Fibroblast of mammary gland (primary cell): ENCODE results near the gene MESP1.

Source experiments
- DNase-seq: peaks from one replicate; pipeline ENCODE4 v3.0.0-alpha.2; 2010; ENCODE audit warnings: low read depth
- H3K4me3 ChIP-seq: 2 replicates; pipeline ENCODE4 v1.5.1; 2011; ENCODE audit warnings: low read depth, mild to moderate bottlenecking, low read length, moderate library complexity; ENCODE audit not compliant: control insufficient read depth
- CTCF ChIP-seq: conservative IDR thresholded peaks from 2 replicates; pipeline ENCODE4 v1.5.1; 2011; ENCODE audit warnings: low read depth, low read length, inconsistent platforms; ENCODE audit not compliant: control insufficient read depth, insufficient read depth

The MESP1 gene

GRCh38 chr15:89751748-89752147, 699 bp upstream of the MESP1 start:
- no peak for TF ChIP-seq CTCF
- no peak for DNase-seq
- no peak overlapping the region for H3K4me3 ChIP-seq

GRCh38 chr15:89749951-89750559, 994 bp downstream of the MESP1 start:
- H3K4me3 ChIP-seq = no peak overlapping the region
- no peak for DNase-seq
- no peak for TF ChIP-seq CTCF

- no peak for DNase-seq
- no peak overlapping the region for H3K4me3 ChIP-seq
- no peak for TF ChIP-seq CTCF
Observed at GRCh38 chr15:89749526-89749925, 1.5 kb downstream of the MESP1 start.

GRCh38 chr15:89749054-89749453, 2.0 kb downstream of the MESP1 start:
- no peak overlapping the region for H3K4me3 ChIP-seq
- no peak for TF ChIP-seq CTCF
- no peak for DNase-seq

GRCh38 chr15:89747708-89748682, 3.1 kb downstream of the MESP1 start:
- no peak for TF ChIP-seq CTCF
- no peak for DNase-seq
- H3K4me3 ChIP-seq = no peak overlapping the region

- no peak for DNase-seq
- no peak for TF ChIP-seq CTCF
- no peak overlapping the region for H3K4me3 ChIP-seq
Observed at GRCh38 chr15:89746386-89746780, 4.7 kb downstream of the MESP1 start.

GRCh38 chr15:89745768-89746167, 5.3 kb downstream of the MESP1 start:
- no peak for DNase-seq
- TF ChIP-seq CTCF = no peak
- no peak overlapping the region for H3K4me3 ChIP-seq
